Measurements from ENCODE around the gene SMOC2. TPM values are rescaled to one million over a fixed set of nuclear protein-coding genes. Genes with fewer than 3 reads are reported as not detected.

SMOC2 gene
- total RNA-seq, 3 donors from 2014 or later (not counting 1 experiment from before 2014, with no cell fraction given): not detected

GRCh38 chr6:168417679-168418557 lies 23.1 kb upstream of the SMOC2 start:
- no peak overlapping the region for H3K27ac ChIP-seq (ENCODE audit: low read length)
- TF ChIP-seq, protein P1, sequence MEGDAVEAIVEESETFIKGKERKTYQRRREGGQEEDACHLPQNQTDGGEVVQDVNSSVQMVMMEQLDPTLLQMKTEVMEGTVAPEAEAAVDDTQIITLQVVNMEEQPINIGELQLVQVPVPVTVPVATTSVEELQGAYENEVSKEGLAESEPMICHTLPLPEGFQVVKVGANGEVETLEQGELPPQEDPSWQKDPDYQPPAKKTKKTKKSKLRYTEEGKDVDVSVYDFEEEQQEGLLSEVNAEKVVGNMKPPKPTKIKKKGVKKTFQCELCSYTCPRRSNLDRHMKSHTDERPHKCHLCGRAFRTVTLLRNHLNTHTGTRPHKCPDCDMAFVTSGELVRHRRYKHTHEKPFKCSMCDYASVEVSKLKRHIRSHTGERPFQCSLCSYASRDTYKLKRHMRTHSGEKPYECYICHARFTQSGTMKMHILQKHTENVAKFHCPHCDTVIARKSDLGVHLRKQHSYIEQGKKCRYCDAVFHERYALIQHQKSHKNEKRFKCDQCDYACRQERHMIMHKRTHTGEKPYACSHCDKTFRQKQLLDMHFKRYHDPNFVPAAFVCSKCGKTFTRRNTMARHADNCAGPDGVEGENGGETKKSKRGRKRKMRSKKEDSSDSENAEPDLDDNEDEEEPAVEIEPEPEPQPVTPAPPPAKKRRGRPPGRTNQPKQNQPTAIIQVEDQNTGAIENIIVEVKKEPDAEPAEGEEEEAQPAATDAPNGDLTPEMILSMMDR (IDR thresholded peaks at IDR 0.05): no peak
- peaks cover 8 to 11% of the 10 kb centered on the region in 2 donors for H3K27me3 Mint-ChIP-seq (ENCODE audit: low read depth in 2 of 2)
- no peak for DNase-seq
- no peak for ATAC-seq
- H3K4me1 Mint-ChIP-seq: no peaks in the 10 kb centered on the region
- no peaks in the 10 kb centered on the region for H3K9me3 ChIP-seq (ENCODE audit: control insufficient read depth, insufficient read depth, low read length)
- intact Hi-C loops (cut with micrococcal nuclease): no loop called here
- H3K27ac Mint-ChIP-seq: no peak overlapping the region
- H3K36me3 Mint-ChIP-seq: no peaks in the 10 kb centered on the region
- no peak overlapping the region for H3K4me3 ChIP-seq (ENCODE audit: low read length)
- H3K27me3 ChIP-seq (ENCODE audit: control insufficient read depth, insufficient read depth, low read length): no peaks in the 10 kb centered on the region
- H3K9me3 Mint-ChIP-seq: no peaks in the 10 kb centered on the region
- H3K36me3 ChIP-seq (ENCODE audit: control insufficient read depth, insufficient read depth, low read length): no peaks in the 10 kb centered on the region
- no peak overlapping the region for H3K4me3 Mint-ChIP-seq
- no peaks in the 10 kb centered on the region for H3K4me1 ChIP-seq (ENCODE audit: control insufficient read depth, insufficient read depth, low read length)
- WGBS (ENCODE audit: insufficient coverage): 64% methylated on average over 19 of the region's 19 CpGs

DNA sequence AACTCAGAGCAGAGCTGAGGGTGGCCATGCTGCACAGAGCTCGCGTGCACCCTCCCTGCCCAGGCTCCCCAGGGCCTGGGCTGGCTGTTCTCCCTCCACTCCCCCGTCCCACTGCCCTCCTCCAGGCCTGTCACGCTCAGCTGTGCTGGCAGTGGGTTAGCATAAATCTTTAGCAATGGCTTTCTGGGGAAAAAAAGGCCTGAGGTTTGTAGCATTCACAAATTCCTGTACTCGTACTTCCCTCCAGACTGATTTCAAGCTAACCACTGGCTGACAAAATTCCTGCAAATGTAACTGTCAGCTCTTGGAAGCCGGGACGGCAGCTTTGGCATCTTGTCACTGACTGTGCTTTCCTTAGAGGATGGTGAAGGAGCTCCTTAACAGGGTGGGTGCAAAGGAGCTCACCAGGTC lies 22.3 kb upstream of the SMOC2 start:
- Mint-ChIP-seq H3K4me1 (no peaks in the 10 kb centered on the region), H3K4me3 (no peak overlapping the region), H3K27me3 (ENCODE audit: low read depth in 2 of 2) (peaks cover 8 to 11% of the 10 kb centered on the region in 2 donors), H3K27ac (no peak overlapping the region), H3K9me3 (no peaks in the 10 kb centered on the region), H3K36me3 (no peaks in the 10 kb centered on the region)
- Histone ChIP-seq H3K4me1 (ENCODE audit: control insufficient read depth, insufficient read depth, low read length) (no peaks in the 10 kb centered on the region), H3K27ac (ENCODE audit: low read length) (no peak overlapping the region), H3K4me3 (ENCODE audit: low read length) (no peak overlapping the region), H3K9me3 (ENCODE audit: control insufficient read depth, insufficient read depth, low read length) (no peaks in the 10 kb centered on the region), H3K36me3 (ENCODE audit: control insufficient read depth, insufficient read depth, low read length) (no peaks in the 10 kb centered on the region), H3K27me3 (ENCODE audit: control insufficient read depth, insufficient read depth, low read length) (no peaks in the 10 kb centered on the region)
- DNase-seq (no peak), ATAC-seq (no peak)
- TF ChIP-seq, protein P1 (IDR thresholded peaks at IDR 0.05): no peak
- WGBS (ENCODE audit: insufficient coverage): 68% methylated on average over 7 of the region's 7 CpGs
- intact Hi-C loops (cut with micrococcal nuclease): no loop called here

DNA sequence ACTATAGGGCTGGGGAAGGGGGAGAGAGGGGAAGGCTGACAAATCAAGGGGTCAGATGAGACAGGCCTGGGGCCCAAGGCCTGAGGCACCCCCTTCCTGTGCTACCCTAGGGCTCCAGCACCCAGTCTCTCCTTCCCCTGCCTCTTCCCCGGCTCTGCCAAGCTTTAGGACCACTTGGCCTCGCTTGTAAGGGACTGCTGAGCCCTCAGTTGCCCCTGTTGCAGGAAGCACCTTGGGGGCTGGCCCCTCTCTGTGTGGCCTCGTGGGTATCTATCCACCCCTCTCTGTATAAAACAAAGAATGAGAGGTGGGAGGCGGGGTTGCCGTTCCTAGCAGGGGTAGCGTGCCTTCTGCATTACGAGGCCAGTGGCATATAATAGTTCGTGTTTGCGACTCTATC lies 21.4 kb upstream of the SMOC2 start:
- Histone ChIP-seq H3K9me3 (ENCODE audit: control insufficient read depth, insufficient read depth, low read length) (no peaks in the 10 kb centered on the region), H3K4me3 (ENCODE audit: low read length) (no peak overlapping the region), H3K27me3 (ENCODE audit: control insufficient read depth, insufficient read depth, low read length) (no peaks in the 10 kb centered on the region), H3K27ac (ENCODE audit: low read length) (no peak overlapping the region), H3K36me3 (ENCODE audit: control insufficient read depth, insufficient read depth, low read length) (no peaks in the 10 kb centered on the region), H3K4me1 (ENCODE audit: control insufficient read depth, insufficient read depth, low read length) (no peaks in the 10 kb centered on the region)
- TF ChIP-seq, protein P1 (IDR thresholded peaks at IDR 0.05): no peak
- Mint-ChIP-seq H3K27ac (no peak overlapping the region), H3K4me3 (no peak overlapping the region), H3K4me1 (no peaks in the 10 kb centered on the region), H3K36me3 (no peaks in the 10 kb centered on the region), H3K9me3 (no peaks in the 10 kb centered on the region), H3K27me3 (ENCODE audit: low read depth in 2 of 2) (peaks cover 8 to 11% of the 10 kb centered on the region in 2 donors)
- intact Hi-C loops (cut with micrococcal nuclease): no loop called here
- no peak for ATAC-seq
- 86% methylated on average over 8 of the region's 9 CpGs for WGBS (ENCODE audit: insufficient coverage)
- DNase-seq: no peak
